ENCODE measurements around the gene HMGXB3. TPM values are rescaled to one million over a fixed set of nuclear protein-coding genes. Genes with fewer than 3 reads are reported as not detected.

HMGXB3 gene
- total RNA-seq, 2 experiments from 2014 or later, result 27.4 to 29.3 TPM

- CTCF ChIA-PET, result no interaction called here
Measured at GRCh38 chr5:150061538-150061995, 61.0 kb downstream of the HMGXB3 start.

GRCh38 chr5:150062216-150062922 lies 61.8 kb downstream of the HMGXB3 start:
- Histone ChIP-seq H3K9me3 (ENCODE audit: control insufficient read depth in 1 of 2, insufficient read depth in 1 of 2, low read length in 2 of 2) (no peaks in the 10 kb centered on the region), H3K4me3 (ENCODE audit: low read length) (no peak overlapping the region), H3K36me3 (ENCODE audit: insufficient read depth, low read length) (no peaks in the 10 kb centered on the region), H3K4me1 (ENCODE audit: insufficient read depth, low read length) (peaks cover 4% of the 10 kb centered on the region), H3K27ac (ENCODE audit: low read depth in 1 of 2, low read length in 2 of 2) (no peak overlapping the region), H3K27me3 (ENCODE audit: control insufficient read depth in 1 of 2, insufficient read depth in 2 of 2, low read length in 2 of 2) (peaks cover 0 to 2% of the 10 kb centered on the region in 2 experiments)
- Mint-ChIP-seq H3K9me3 (no peaks in the 10 kb centered on the region), H3K27ac (no peak overlapping the region), H3K4me3 (no peak overlapping the region), H3K27me3 (no peaks in the 10 kb centered on the region), H3K4me1 (ENCODE audit: low read depth) (no peaks in the 10 kb centered on the region), H3K36me3 (ENCODE audit: low read depth) (no peaks in the 10 kb centered on the region)
- ChIA-PET CTCF (no interaction called here), POLR2A (no interaction called here)
- ATAC-seq (ENCODE audit: poor library complexity), result no peak
- DNase-seq, result no peak
- no peak for TF ChIP-seq CTCF (IDR thresholded peaks at IDR 0.05)
- intact Hi-C loops (cut with DNase I, micrococcal nuclease), result no loop called here

More at GRCh38 chr5:150061538-150061995, 61.0 kb downstream of the HMGXB3 start:
- Mint-ChIP-seq H3K4me1 (ENCODE audit: low read depth) (no peaks in the 10 kb centered on the region), H3K36me3 (ENCODE audit: low read depth) (no peaks in the 10 kb centered on the region), H3K27ac (no peak overlapping the region), H3K27me3 (no peaks in the 10 kb centered on the region), H3K9me3 (no peaks in the 10 kb centered on the region), H3K4me3 (no peak overlapping the region)
- no peak for ATAC-seq (ENCODE audit: poor library complexity)
- Histone ChIP-seq H3K4me1 (ENCODE audit: insufficient read depth, low read length) (no peaks in the 10 kb centered on the region), H3K27me3 (ENCODE audit: control insufficient read depth in 1 of 2, insufficient read depth in 2 of 2, low read length in 2 of 2) (peaks cover 0 to 2% of the 10 kb centered on the region in 2 experiments), H3K36me3 (ENCODE audit: insufficient read depth, low read length) (no peaks in the 10 kb centered on the region), H3K9me3 (ENCODE audit: control insufficient read depth in 1 of 2, insufficient read depth in 1 of 2, low read length in 2 of 2) (no peaks in the 10 kb centered on the region), H3K27ac (ENCODE audit: low read depth in 1 of 2, low read length in 2 of 2) (no peak overlapping the region), H3K4me3 (ENCODE audit: low read length) (no peak overlapping the region)
- DNase-seq, result no peak
- TF ChIP-seq CTCF (IDR thresholded peaks at IDR 0.05), result no peak
- intact Hi-C loops (cut with DNase I, micrococcal nuclease), result no loop called here
- POLR2A ChIA-PET, result interaction anchor here (1.1 kb wide), 1 partner anchor 12 kb away, joined by 3 read pairs; no protein-coding TSS in a partner anchor

- no peak overlapping the region for H3K4me3 Mint-ChIP-seq
Measured at GRCh38 chr5:150063638-150064037, 63.1 kb downstream of the HMGXB3 start.

More at GRCh38 chr5:150063638-150064037, 63.1 kb downstream of the HMGXB3 start:
- ChIA-PET POLR2A (no interaction called here), CTCF (interaction anchor here (0.6 kb wide), 1 partner anchor 22 kb away, joined by 3 read pairs; no protein-coding TSS in a partner anchor)
- Histone ChIP-seq H3K4me3 (ENCODE audit: low read length) (no peak overlapping the region), H3K4me1 (ENCODE audit: insufficient read depth, low read length) (peaks cover 6% of the 10 kb centered on the region), H3K9me3 (ENCODE audit: control insufficient read depth in 1 of 2, insufficient read depth in 1 of 2, low read length in 2 of 2) (no peaks in the 10 kb centered on the region), H3K27me3 (ENCODE audit: control insufficient read depth in 1 of 2, insufficient read depth in 2 of 2, low read length in 2 of 2) (peaks cover 0 to 2% of the 10 kb centered on the region in 2 experiments), H3K36me3 (ENCODE audit: insufficient read depth, low read length) (no peaks in the 10 kb centered on the region), H3K27ac (ENCODE audit: low read depth in 1 of 2, low read length in 2 of 2) (no peak overlapping the region)
- ATAC-seq (ENCODE audit: poor library complexity), result no peak
- H3K9me3 Mint-ChIP-seq, result no peaks in the 10 kb centered on the region
- H3K4me1 Mint-ChIP-seq (ENCODE audit: low read depth), result no peaks in the 10 kb centered on the region
- no peaks in the 10 kb centered on the region for H3K27me3 Mint-ChIP-seq
- no peaks in the 10 kb centered on the region for H3K36me3 Mint-ChIP-seq (ENCODE audit: low read depth)
- intact Hi-C loops (cut with DNase I, micrococcal nuclease), result no loop called here
- H3K27ac Mint-ChIP-seq, result no peak overlapping the region
- no peak for TF ChIP-seq CTCF (IDR thresholded peaks at IDR 0.05)
- no peak for DNase-seq

All from CD4-positive, alpha-beta T cell (primary cell).